Right cardiac atrium (tissue), 5 donors: ENCODE measurements around the gene CCNF. TPM values are rescaled to one million over a fixed set of nuclear protein-coding genes. Genes with fewer than 3 reads are reported as not detected.

ENCODE experiments used
- ATAC-seq, 2 donors: fragments of 200-7000 bp; cut with Tn5 transposase; one replicate each; pipeline versions ENCODE4 v1.8.0 to v1.9.1; 2020; ENCODE audit warnings: moderate library complexity in 2 of 2, mild to moderate bottlenecking in 1 of 2
- DNase-seq, 3 donors: peaks; one replicate each; pipeline ENCODE4 v3.0.0-alpha.2; 2020
- H3K27ac ChIP-seq: one replicate; pipeline ENCODE4 v1.5.1; 2013; ENCODE audit warnings: mild to moderate bottlenecking, low read length, control low read depth, moderate library complexity
- H3K27me3 ChIP-seq: one replicate; pipeline ENCODE4 v1.6.1; 2013; ENCODE audit not compliant: control insufficient read depth, insufficient read depth
- H3K4me1 ChIP-seq: one replicate; pipeline ENCODE4 v1.6.1; 2013; ENCODE audit warnings: low read length; ENCODE audit not compliant: control insufficient read depth, insufficient read depth
- H3K4me3 ChIP-seq: one replicate; pipeline ENCODE4 v1.5.1; 2013; ENCODE audit warnings: low read length, control low read depth
- H3K9me3 ChIP-seq: one replicate; pipeline ENCODE4 v1.6.1; 2013; ENCODE audit warnings: low read length; ENCODE audit not compliant: control insufficient read depth
- WGBS: extraction: QIAGEN DNeasy Blood & Tissue Kit; methylation state at CpG from one replicate; pipeline ENCODE4 v1.1.7; 2013; 5-methylcytosine and 5-hydroxymethylcytosine counted together
- intact Hi-C, 4 donors: fragments of 100-400 bp; cut with DNase I; formaldehyde crosslinking; loops; one replicate each; pipeline versions ENCODE4 v1.11.0 to v1.14.0; 2022 to 2023
- polyA plus RNA-seq: library from polyadenylated mRNA; stranded (reverse); fragments of 200-250 nt; gene quantifications from one replicate; pipeline ENCODE4 v1.2.3, GENCODE V29; 2013
- total RNA-seq, 4 donors: library from RNA; stranded (reverse); fragmentation: NEBNext Ultra II Directional; extraction: Animal tissue kit (Norgen Biotek cat#: 25700); gene quantifications; one replicate each; pipeline ENCODE4 v1.2.1, GENCODE V29; 2021
- donor health status: healthy with polysubstance abuse.
- donor health status: DM: no; HTN: yes; CAD: no.
- donor health status: DM: no; HTN: no; CAD: no.
- donor health status: DM: no; HTN: yes; CAD: no; lungs with severe emphysema.
- donor health status: DM: yes; HTN: yes; CAD: no.

The CCNF gene
- total and polyA plus RNA-seq, 5 donors: 0.70 to 1.9 (median 1.2) TPM

- DNase-seq (peak in 2 of 3 donors; percentile 35 to 45), ATAC-seq (no peak)
- H3K4me3 ChIP-seq: no peak overlapping the region
- no peaks in the 10 kb centered on the region for H3K9me3 ChIP-seq
- H3K27me3 ChIP-seq: no peaks in the 10 kb centered on the region
- intact Hi-C loops: no loop called here
- H3K4me1 ChIP-seq: no peaks in the 10 kb centered on the region
- 62% methylated on average over 13 of the region's 13 CpGs for WGBS
- no peak overlapping the region for H3K27ac ChIP-seq
Measured at GRCh38 chr16:2482249-2482648, 53.0 kb downstream of the CCNF start.

GRCh38 chr16:2482708-2483534 lies 53.7 kb downstream of the CCNF start:
- Histone ChIP-seq H3K27ac (peak overlapping the region; percentile 19), H3K4me3 (no peak overlapping the region), H3K27me3 (no peaks in the 10 kb centered on the region), H3K9me3 (no peaks in the 10 kb centered on the region), H3K4me1 (no peaks in the 10 kb centered on the region)
- peak; percentile 69 to 86 (median 84) for DNase-seq
- WGBS: 39% methylated on average over 32 of the region's 32 CpGs
- intact Hi-C loops: no loop called here
- peak; percentile 58 to 71 for ATAC-seq

GRCh38 chr16:2483939-2484897 lies 55.0 kb downstream of the CCNF start:
- no peak overlapping the region for H3K27ac ChIP-seq

GRCh38 chr16:2484898-2485508 lies 55.8 kb downstream of the CCNF start:
- ATAC-seq: no peak
- WGBS: 85% methylated on average over 13 of the region's 13 CpGs
- H3K4me1 ChIP-seq: no peaks in the 10 kb centered on the region
- no peaks in the 10 kb centered on the region for H3K27me3 ChIP-seq
- H3K27ac ChIP-seq: no peak overlapping the region
- intact Hi-C loops: no loop called here
- no peak overlapping the region for H3K4me3 ChIP-seq
- peak in 2 of 3 donors; percentile 25 to 50 for DNase-seq
- no peaks in the 10 kb centered on the region for H3K9me3 ChIP-seq

More at GRCh38 chr16:2483939-2484897, 55.0 kb downstream of the CCNF start:
- no peaks in the 10 kb centered on the region for H3K27me3 ChIP-seq
- ATAC-seq: no peak
- intact Hi-C loops: no loop called here
- H3K4me3 ChIP-seq: no peak overlapping the region
- no peaks in the 10 kb centered on the region for H3K4me1 ChIP-seq
- WGBS: 88% methylated on average over 16 of the region's 16 CpGs
- H3K9me3 ChIP-seq: no peaks in the 10 kb centered on the region
- peak in 2 of 3 donors; percentile 18 to 48 for DNase-seq

- peak in 1 of 2 donors; percentile 49 for ATAC-seq
- no peak overlapping the region for H3K27ac ChIP-seq
- intact Hi-C loops: no loop called here
- no peaks in the 10 kb centered on the region for H3K27me3 ChIP-seq
- peak in 2 of 3 donors; percentile 50 to 53 for DNase-seq
- no peaks in the 10 kb centered on the region for H3K9me3 ChIP-seq
- no peaks in the 10 kb centered on the region for H3K4me1 ChIP-seq
- WGBS: 70% methylated on average over 33 of the region's 33 CpGs
- no peak overlapping the region for H3K4me3 ChIP-seq
Measured at GRCh38 chr16:2485811-2486507, 56.7 kb downstream of the CCNF start.

- intact Hi-C loops: no loop called here
- DNase-seq (peak in 2 of 3 donors; percentile 78 to 82), ATAC-seq (peak; percentile 46 to 48)
- Histone ChIP-seq H3K9me3 (no peaks in the 10 kb centered on the region), H3K27me3 (no peaks in the 10 kb centered on the region), H3K4me1 (no peaks in the 10 kb centered on the region), H3K27ac (no peak overlapping the region), H3K4me3 (no peak overlapping the region)
- WGBS: 66% methylated on average over 29 of the region's 29 CpGs
Measured at GRCh38 chr16:2486645-2487516, 57.6 kb downstream of the CCNF start.

- DNase-seq (peak in 1 of 3 donors; percentile 23), ATAC-seq (no peak)
- intact Hi-C loops: no loop called here
- H3K9me3 ChIP-seq: no peaks in the 10 kb centered on the region
- H3K27ac ChIP-seq: no peak overlapping the region
- 76% methylated on average over 8 of the region's 8 CpGs for WGBS
- H3K4me1 ChIP-seq: no peaks in the 10 kb centered on the region
- no peaks in the 10 kb centered on the region for H3K27me3 ChIP-seq
- H3K4me3 ChIP-seq: no peak overlapping the region
Measured at GRCh38 chr16:2487517-2487842, 58.2 kb downstream of the CCNF start.

- ATAC-seq: no peak
- peak in 1 of 3 donors; percentile 35 for DNase-seq
- H3K27ac ChIP-seq: no peak overlapping the region
- H3K4me3 ChIP-seq: no peak overlapping the region
- WGBS: 75% methylated on average over 15 of the region's 15 CpGs
- no peaks in the 10 kb centered on the region for H3K9me3 ChIP-seq
- no peaks in the 10 kb centered on the region for H3K27me3 ChIP-seq
- no peaks in the 10 kb centered on the region for H3K4me1 ChIP-seq
- intact Hi-C loops: no loop called here
Measured at GRCh38 chr16:2487903-2488531, 58.8 kb downstream of the CCNF start.

- Histone ChIP-seq H3K4me1 (no peaks in the 10 kb centered on the region), H3K9me3 (no peaks in the 10 kb centered on the region), H3K27me3 (no peaks in the 10 kb centered on the region), H3K4me3 (no peak overlapping the region), H3K27ac (no peak overlapping the region)
- 93% methylated on average over 16 of the region's 16 CpGs for WGBS
- intact Hi-C loops: no loop called here
- peak in 1 of 3 donors; percentile 49 for DNase-seq
- no peak for ATAC-seq
Measured at GRCh38 chr16:2489581-2489980, 60.3 kb downstream of the CCNF start.
